ENCODE results near the gene WDR74. TPM values are rescaled to one million over a fixed set of nuclear protein-coding genes. Genes with fewer than 3 reads are reported as not detected.
A peak's percentile ranks its signal among the peaks of the same experiment; 100 is the strongest.

Gene WDR74
- total and polyA plus RNA-seq, 2 donors (not counting 1 experiment from before 2014, with no cell fraction given) = 122 to 131 TPM

DNA sequence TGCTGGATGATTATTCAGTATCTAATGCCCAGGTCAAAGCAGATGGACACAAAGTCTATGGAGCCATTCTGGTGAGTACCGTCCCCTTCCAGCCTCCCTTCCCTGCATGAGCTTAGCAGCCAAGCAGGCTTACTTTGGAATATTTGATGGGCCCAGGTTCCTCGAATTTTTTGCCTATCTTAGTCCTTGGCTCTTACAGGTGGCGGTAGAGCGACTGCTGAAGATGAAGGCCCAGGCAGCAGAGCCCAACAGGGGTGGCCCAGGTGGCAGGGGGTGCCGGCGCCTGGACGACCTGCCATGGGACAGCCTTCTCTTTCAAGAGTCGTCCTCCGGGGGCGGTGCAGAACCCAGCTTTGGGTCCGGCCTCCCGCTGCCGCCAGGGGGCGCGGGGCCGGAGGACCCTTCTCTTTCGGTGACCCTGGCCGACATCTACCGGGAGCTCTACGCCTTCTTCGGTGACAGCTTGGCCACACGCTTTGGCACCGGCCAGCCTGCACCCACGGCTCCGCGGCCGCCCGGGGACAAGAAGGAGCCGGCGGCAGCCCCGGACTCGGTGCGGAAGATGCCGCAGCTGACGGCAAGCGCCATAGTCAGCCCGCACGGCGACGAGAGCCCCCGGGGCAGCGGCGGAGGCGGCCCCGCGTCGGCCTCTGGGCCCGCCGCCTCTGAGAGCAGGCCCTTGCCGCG, 52.9 kb downstream of the WDR74 start:
- peak; percentile 73 for ATAC-seq (ENCODE audit: low read depth)

More for the DNA sequence above, 52.9 kb downstream of the WDR74 start:
- H3K4me3 Mint-ChIP-seq = peak overlapping the region; percentile 89
- ChIA-PET POLR2A (interaction anchor here (0.6 to 3.7 kb wide), 15 partner anchors 15 to 1357 kb away, joined by 3 to 60 read pairs (median 7); partner anchors contain the start of genes C11orf98, CPSF7, CSKMT and HNRNPUL2), CTCF (interaction anchor here (0.6 to 7.2 kb wide), 42 partner anchors 9 to 392 kb away, joined by 3 to 101 read pairs (median 4); partner anchors contain the start of genes B3GAT3, BSCL2, EEF1G and GANAB)
- Histone ChIP-seq H3K79me2 (ENCODE audit: control insufficient read depth, insufficient read depth, low read length) (peaks cover 37% of the 10 kb centered on the region), H3K27ac (ENCODE audit: low read length in 2 of 2) (peak overlapping the region; percentile 68 to 78), H2AFZ (ENCODE audit: insufficient read depth, low read depth, low read length, poor library complexity, severe bottlenecking) (peak overlapping the region; percentile 83), H3K9ac (ENCODE audit: low read length) (peak overlapping the region; percentile 87), H3K9me3 (ENCODE audit: control extremely low read depth in 1 of 3, control insufficient read depth in 2 of 3, insufficient read depth in 1 of 3, low read length in 2 of 3) (no peaks in the 10 kb centered on the region), H3K4me2 (replicated peaks; ENCODE audit: low read depth, low read length, poor library complexity, severe bottlenecking) (peak overlapping the region; percentile 81), H3K27me3 (replicated peaks in 1 of 4; ENCODE audit: control extremely low read depth in 1 of 4, control insufficient read depth in 3 of 4, insufficient read depth in 4 of 4, low read length in 3 of 4) (no peaks in the 10 kb centered on the region), H3K4me1 (ENCODE audit: control insufficient read depth in 2 of 2, insufficient read depth in 2 of 2, low read length in 2 of 2) (peaks cover 25 to 32% of the 10 kb centered on the region in 2 donors), H3K4me3 (ENCODE audit: control extremely low read depth in 1 of 5, extremely low read depth in 1 of 5, insufficient read depth in 1 of 5, low read depth in 2 of 5, low read length in 4 of 5) (peak overlapping the region; percentile 87 to 97 (median 94)), H3K36me3 (replicated peaks in 1 of 2; ENCODE audit: control extremely low read depth in 1 of 2, control insufficient read depth in 1 of 2, extremely low read depth in 1 of 2, insufficient read depth in 2 of 2, low read length in 1 of 2) (peaks cover 1 to 25% of the 10 kb centered on the region in 2 experiments), H4K20me1 (ENCODE audit: control insufficient read depth, insufficient read depth, low read length, poor library complexity, severe bottlenecking) (peaks cover 12% of the 10 kb centered on the region)
- 3% methylated on average over 51 of the region's 51 CpGs for WGBS (ENCODE audit: insufficient coverage)
- peak; percentile 93 for DNase-seq
- intact Hi-C loops (cut with micrococcal nuclease) = loop anchor here (1.0 to 10.0 kb wide), 12 partner anchors 15 to 392 kb away; partner anchors contain the start of genes NXF1, POLR2G, TAF6L and TTC9C
- H3K4me1 Mint-ChIP-seq = peaks cover 44% of the 10 kb centered on the region
- H3K27me3 Mint-ChIP-seq = no peaks in the 10 kb centered on the region
- peak overlapping the region; percentile 94 for H3K27ac Mint-ChIP-seq
- H3K9me3 Mint-ChIP-seq (ENCODE audit: insufficient read depth) = no peaks in the 10 kb centered on the region
- TF ChIP-seq CTCF (IDR thresholded peaks at IDR 0.05) (peak; percentile 97), EZH2 (IDR thresholded peaks at IDR 0.05; ENCODE audit: borderline replicate concordance, insufficient read depth, low read depth, low read length, poor library complexity, severe bottlenecking) (no peak)

Small RNA genes lying within 50 kb of the gene (small RNA-seq; reads per million reads assigned to genes)
- gene MIR6514 (ENCODE audit: insufficient read length, low read depth, low replicate concordance) (not detected), gene RF00099 (ENCODE audit: insufficient read length, low read depth, low replicate concordance) (not detected), gene RNU6-118P (ENCODE audit: insufficient read length, low read depth, low replicate concordance) (not detected), gene SNORD22 (ENCODE audit: insufficient read length, low read depth, low replicate concordance) (not detected), gene SNORD26 (ENCODE audit: insufficient read length, low read depth, low replicate concordance) (not detected), gene SNORD27 (ENCODE audit: insufficient read length, low read depth, low replicate concordance) (not detected), gene SNORD28 (ENCODE audit: insufficient read length, low read depth, low replicate concordance) (not detected), gene SNORD30 (ENCODE audit: insufficient read length, low read depth, low replicate concordance) (108,111 reads per million, percentile 100 among the genes with 10 or more reads in this experiment)

Other genes with a start within 250 kb of the WDR74 start
- 33.8 and 47.7 TPM in 2 replicates for gene TUT1, start 248.1 kb downstream of the WDR74 start, total RNA-seq
- 31.1 and 31.6 TPM in 2 replicates for gene TUT1, start 248.1 kb downstream of the WDR74 start, polyA plus RNA-seq
- gene MTA2, start 237.7 kb downstream of the WDR74 start, total RNA-seq = 127 and 139 TPM in 2 replicates
- gene MTA2, start 237.7 kb downstream of the WDR74 start, polyA plus RNA-seq = 37.2 and 46.9 TPM in 2 replicates
- 127 and 135 TPM in 2 replicates for gene EML3, start 226.8 kb downstream of the WDR74 start, total RNA-seq
- gene EML3, start 226.8 kb downstream of the WDR74 start, polyA plus RNA-seq = 128 and 170 TPM in 2 replicates
- gene ROM1, start 226.3 kb downstream of the WDR74 start, total RNA-seq = 0.68 and 2.0 TPM in 2 replicates
- 1.3 and 1.7 TPM in 2 replicates for gene ROM1, start 226.3 kb downstream of the WDR74 start, polyA plus RNA-seq
- gene B3GAT3, start 217.6 kb downstream of the WDR74 start, total RNA-seq = 63.1 and 66.6 TPM in 2 replicates
- gene B3GAT3, start 217.6 kb downstream of the WDR74 start, polyA plus RNA-seq = 88.9 and 89.3 TPM in 2 replicates
- 190 and 204 TPM in 2 replicates for gene GANAB, start 193.0 kb downstream of the WDR74 start, total RNA-seq
- gene GANAB, start 193.0 kb downstream of the WDR74 start, polyA plus RNA-seq = 98.7 and 139 TPM in 2 replicates
- gene INTS5, start 186.3 kb downstream of the WDR74 start, total RNA-seq = 21.3 and 22.7 TPM in 2 replicates
- gene INTS5, start 186.3 kb downstream of the WDR74 start, polyA plus RNA-seq = 8.7 and 14.3 TPM in 2 replicates
- 48.1 and 52.0 TPM in 2 replicates for gene C11orf98, start 174.4 kb downstream of the WDR74 start, total RNA-seq
- gene C11orf98, start 174.4 kb downstream of the WDR74 start, polyA plus RNA-seq = 41.5 and 46.3 TPM in 2 replicates
- 57.3 and 78.7 TPM in 2 replicates for gene CSKMT, start 174.3 kb downstream of the WDR74 start, total RNA-seq
- 21.3 and 39.0 TPM in 2 replicates for gene CSKMT, start 174.3 kb downstream of the WDR74 start, polyA plus RNA-seq
- gene UQCC3, start 167.9 kb downstream of the WDR74 start, total RNA-seq = 6.5 and 8.9 TPM in 2 replicates
- 2.8 and 5.6 TPM in 2 replicates for gene UQCC3, start 167.9 kb downstream of the WDR74 start, polyA plus RNA-seq
- gene LBHD1, start 167.3 kb downstream of the WDR74 start, total RNA-seq = 32.5 and 33.3 TPM in 2 replicates
- gene LBHD1, start 167.3 kb downstream of the WDR74 start, polyA plus RNA-seq = 19.3 and 23.3 TPM in 2 replicates
- gene UBXN1, start 160.5 kb downstream of the WDR74 start, total RNA-seq = 186 and 193 TPM in 2 replicates
- gene UBXN1, start 160.5 kb downstream of the WDR74 start, polyA plus RNA-seq = 180 and 289 TPM in 2 replicates
- 0.15 and 0.25 TPM in 2 replicates for gene LRRN4CL, start 150.1 kb downstream of the WDR74 start, total RNA-seq
- gene LRRN4CL, start 150.1 kb downstream of the WDR74 start, polyA plus RNA-seq = 0.03 TPM in 1 of 2 replicates, not detected in the other
- 49.2 and 56.3 TPM in 2 replicates for gene BSCL2, start 132.2 kb downstream of the WDR74 start, total RNA-seq
- 38.5 TPM in 2 replicates for gene BSCL2, start 132.2 kb downstream of the WDR74 start, polyA plus RNA-seq
- 0.95 and 2.1 TPM in 2 replicates for gene GNG3, start 131.9 kb downstream of the WDR74 start, total RNA-seq
- gene GNG3, start 131.9 kb downstream of the WDR74 start, polyA plus RNA-seq = 5.5 and 8.0 TPM in 2 replicates
- gene HNRNPUL2, start 112.1 kb downstream of the WDR74 start, total RNA-seq = 70.4 and 78.2 TPM in 2 replicates
- gene HNRNPUL2, start 112.1 kb downstream of the WDR74 start, polyA plus RNA-seq = 14.6 and 15.7 TPM in 2 replicates
- 56.3 and 57.9 TPM in 2 replicates for gene TTC9C, start 111.1 kb downstream of the WDR74 start, total RNA-seq
- 33.5 and 36.7 TPM in 2 replicates for gene TTC9C, start 111.1 kb downstream of the WDR74 start, polyA plus RNA-seq
- gene ZBTB3, start 85.4 kb downstream of the WDR74 start, total RNA-seq = 22.0 and 24.8 TPM in 2 replicates
- 3.8 and 8.7 TPM in 2 replicates for gene ZBTB3, start 85.4 kb downstream of the WDR74 start, polyA plus RNA-seq
- gene POLR2G, start 78.0 kb downstream of the WDR74 start, total RNA-seq = 76.8 and 78.7 TPM in 2 replicates
- gene POLR2G, start 78.0 kb downstream of the WDR74 start, polyA plus RNA-seq = 113 and 129 TPM in 2 replicates
- gene TAF6L, start 68.2 kb downstream of the WDR74 start, total RNA-seq = 43.2 and 48.2 TPM in 2 replicates
- 28.2 and 75.1 TPM in 2 replicates for gene TAF6L, start 68.2 kb downstream of the WDR74 start, polyA plus RNA-seq
- gene TMEM179B, start 52.2 kb downstream of the WDR74 start, total RNA-seq = 62.3 and 71.5 TPM in 2 replicates
- 43.2 and 64.3 TPM in 2 replicates for gene TMEM179B, start 52.2 kb downstream of the WDR74 start, polyA plus RNA-seq
- gene TMEM223, start 47.6 kb downstream of the WDR74 start, total RNA-seq = 15.6 and 16.2 TPM in 2 replicates
- gene TMEM223, start 47.6 kb downstream of the WDR74 start, polyA plus RNA-seq = 6.0 and 12.0 TPM in 2 replicates
- gene NXF1, start 34.1 kb downstream of the WDR74 start, total RNA-seq = 161 TPM in 2 replicates
- 242 and 262 TPM in 2 replicates for gene NXF1, start 34.1 kb downstream of the WDR74 start, polyA plus RNA-seq
- gene STX5, start 7.5 kb downstream of the WDR74 start, total RNA-seq = 98.1 and 99.1 TPM in 2 replicates
- gene STX5, start 7.5 kb downstream of the WDR74 start, polyA plus RNA-seq = 41.0 and 42.1 TPM in 2 replicates
- 1.1 TPM in 1 of 2 replicates, not detected in the other for gene TEX54, start 6.7 kb downstream of the WDR74 start, total RNA-seq
- not detected in 2 replicates for gene TEX54, start 6.7 kb downstream of the WDR74 start, polyA plus RNA-seq
- 148 and 175 TPM in 2 replicates for gene SLC3A2, start 41.3 kb upstream of the WDR74 start, total RNA-seq
- 92.0 and 102 TPM in 2 replicates for gene SLC3A2, start 41.3 kb upstream of the WDR74 start, polyA plus RNA-seq
- gene CHRM1, start 81.8 kb upstream of the WDR74 start, total RNA-seq = not detected in 2 replicates
- not detected in 2 replicates for gene CHRM1, start 81.8 kb upstream of the WDR74 start, polyA plus RNA-seq
- gene SLC22A6, start 145.4 kb upstream of the WDR74 start, total RNA-seq = not detected in 2 replicates
- not detected in 2 replicates for gene SLC22A6, start 145.4 kb upstream of the WDR74 start, polyA plus RNA-seq
- gene SLC22A8, start 176.3 kb upstream of the WDR74 start, total RNA-seq = not detected in 2 replicates
- not detected in 2 replicates for gene SLC22A8, start 176.3 kb upstream of the WDR74 start, polyA plus RNA-seq